Measurements from ENCODE around the gene MGAT5.

Gene MGAT5

GRCh38 chr2:134411279-134411827 lies 157.5 kb downstream of the MGAT5 start:
- TF ChIP-seq CTCF (IDR thresholded peaks at IDR 0.05) = no peak

- peak; percentile 58 for TF ChIP-seq CTCF (IDR thresholded peaks at IDR 0.05)
These were observed 158.2 kb downstream of the MGAT5 start for GRCh38 chr2:134411828-134412638.

GRCh38 chr2:134412639-134412999 lies 158.7 kb downstream of the MGAT5 start:
- no peak for TF ChIP-seq CTCF (IDR thresholded peaks at IDR 0.05)

- no peak for TF ChIP-seq CTCF (IDR thresholded peaks at IDR 0.05)
These were observed 159.6 kb downstream of the MGAT5 start for GRCh38 chr2:134413430-134413829.

- TF ChIP-seq CTCF (IDR thresholded peaks at IDR 0.05) = no peak
These were observed 160.0 kb downstream of the MGAT5 start for GRCh38 chr2:134413912-134414311.

GRCh38 chr2:134416018-134416417 lies 162.1 kb downstream of the MGAT5 start:
- TF ChIP-seq CTCF (IDR thresholded peaks at IDR 0.05) = no peak

GRCh38 chr2:134416637-134417036 lies 162.8 kb downstream of the MGAT5 start:
- TF ChIP-seq CTCF (IDR thresholded peaks at IDR 0.05) = no peak
